Karpas-422 (cell line): Measurements from ENCODE around the gene OTOG. TPM values are rescaled to one million over a fixed set of nuclear protein-coding genes. Genes with fewer than 3 reads are reported as not detected.

Experiments used
- DNase-seq: peaks from one replicate; pipeline ENCODE4 v3.0.0-alpha.2; 2015
- H2AFZ ChIP-seq: fragments of 200-600 bp; sonication (generic); 2 replicates; pipeline ENCODE4 v1.6.1; 2014; ENCODE audit warnings: antibody characterized with exemption, low read length, mixed read lengths
- H3K27ac ChIP-seq: fragments of 200-600 bp; sonication (generic); 2 replicates; pipeline ENCODE4 v1.5.1; 2014; ENCODE audit warnings: mild to moderate bottlenecking, low read length, moderate library complexity
- H3K27me3 ChIP-seq: fragments of 200-600 bp; sonication (generic); 2 replicates; pipeline ENCODE4 v1.6.1; 2014; ENCODE audit warnings: low read length, mixed read lengths
- H3K36me3 ChIP-seq: fragments of 200-600 bp; sonication (generic); 2 replicates; pipeline ENCODE4 v1.6.1; 2014; ENCODE audit warnings: low read length, mixed read lengths; ENCODE audit not compliant: insufficient read depth
- H3K4me1 ChIP-seq: fragments of 200-600 bp; sonication (generic); 2 replicates; pipeline ENCODE4 v1.6.1; 2014; ENCODE audit warnings: mild to moderate bottlenecking, low read length, mixed read lengths
- H3K4me2 ChIP-seq: fragments of 200-600 bp; sonication (generic); 2 replicates; pipeline ENCODE4 v1.6.1; 2014; ENCODE audit warnings: low read length, low read depth, mild to moderate bottlenecking; ENCODE audit not compliant: poor library complexity, severe bottlenecking
- H3K4me3 ChIP-seq: fragments of 200-600 bp; sonication (generic); 2 replicates; pipeline ENCODE4 v1.5.1; 2014; ENCODE audit warnings: mild to moderate bottlenecking, antibody characterized with exemption, low read length, mixed read lengths
- H3K79me2 ChIP-seq: fragments of 200-600 bp; sonication (generic); 2 replicates; pipeline ENCODE4 v1.6.1; 2014; ENCODE audit warnings: mild to moderate bottlenecking, low read length, mixed read lengths
- H3K9ac ChIP-seq: fragments of 200-600 bp; sonication (generic); 2 replicates; pipeline ENCODE4 v1.6.0; 2014; ENCODE audit warnings: low read length
- H3K9me2 ChIP-seq: fragments of 200-600 bp; sonication (generic), shearing (Covaris generic); replicated peaks from 2 replicates; pipeline ENCODE4 v1.6.0; 2014; ENCODE audit warnings: mild to moderate bottlenecking, low read length, moderate library complexity; ENCODE audit not compliant: insufficient read depth
- H3K9me3 ChIP-seq: fragments of 300-700, 200-600 bp; sonication (generic); 2 replicates; pipeline ENCODE4 v1.6.1; 2014; ENCODE audit warnings: low read length, mixed read lengths
- H4K20me1 ChIP-seq: fragments of 200-600 bp; sonication (generic); 2 replicates; pipeline ENCODE4 v1.6.1; 2014; ENCODE audit warnings: mild to moderate bottlenecking, antibody characterized with exemption, low read length, low read depth; ENCODE audit not compliant: insufficient read depth
- total RNA-seq: library from RNA; depleted of rRNA; stranded (reverse); fragments of >200 nt; shearing (Covaris generic); gene quantifications from 2 replicates; pipeline ENCODE4 v1.2.3, GENCODE V29; 2014; ENCODE audit warnings: low replicate concordance

The OTOG gene
- total RNA-seq, 1 experiment from 2014 or later, result not detected

- DNase-seq, result peak; percentile 31
- Histone ChIP-seq H3K27me3 (no peaks in the 10 kb centered on the region), H3K4me3 (no peak overlapping the region), H4K20me1 (no peaks in the 10 kb centered on the region), H3K9me2 (no peaks in the 10 kb centered on the region), H3K36me3 (no peaks in the 10 kb centered on the region), H2AFZ (no peak overlapping the region), H3K4me2 (no peak overlapping the region), H3K27ac (no peak overlapping the region), H3K9ac (no peak overlapping the region), H3K79me2 (no peaks in the 10 kb centered on the region), H3K9me3 (no peaks in the 10 kb centered on the region), H3K4me1 (no peaks in the 10 kb centered on the region)
Measured at GRCh38 chr11:17631702-17632365, 84.8 kb downstream of the OTOG start.

GRCh38 chr11:17633279-17633986 lies 86.4 kb downstream of the OTOG start:
- peak; percentile 54 for DNase-seq
- Histone ChIP-seq H3K9ac (no peak overlapping the region), H3K27ac (no peak overlapping the region), H3K36me3 (no peaks in the 10 kb centered on the region), H4K20me1 (no peaks in the 10 kb centered on the region), H3K9me2 (no peaks in the 10 kb centered on the region), H3K9me3 (no peaks in the 10 kb centered on the region), H3K4me3 (no peak overlapping the region), H3K4me2 (no peak overlapping the region), H2AFZ (no peak overlapping the region), H3K79me2 (no peaks in the 10 kb centered on the region), H3K27me3 (no peaks in the 10 kb centered on the region), H3K4me1 (no peaks in the 10 kb centered on the region)

- H3K36me3 ChIP-seq, result no peaks in the 10 kb centered on the region
- H2AFZ ChIP-seq, result no peak overlapping the region
- no peak overlapping the region for H3K9ac ChIP-seq
- H3K9me3 ChIP-seq, result no peaks in the 10 kb centered on the region
- DNase-seq, result peak; percentile 33
- no peaks in the 10 kb centered on the region for H3K27me3 ChIP-seq
- no peaks in the 10 kb centered on the region for H3K4me1 ChIP-seq
- no peak overlapping the region for H3K4me3 ChIP-seq
- H3K27ac ChIP-seq, result no peak overlapping the region
- no peaks in the 10 kb centered on the region for H3K9me2 ChIP-seq
- no peak overlapping the region for H3K4me2 ChIP-seq
- H4K20me1 ChIP-seq, result no peaks in the 10 kb centered on the region
- H3K79me2 ChIP-seq, result no peaks in the 10 kb centered on the region
Measured at GRCh38 chr11:17633987-17634775, 87.1 kb downstream of the OTOG start.

GRCh38 chr11:17634776-17635550 lies 87.9 kb downstream of the OTOG start:
- Histone ChIP-seq H3K36me3 (no peaks in the 10 kb centered on the region), H3K4me3 (no peak overlapping the region), H3K79me2 (no peaks in the 10 kb centered on the region), H3K9me3 (no peaks in the 10 kb centered on the region), H3K4me1 (no peaks in the 10 kb centered on the region), H2AFZ (no peak overlapping the region), H3K27me3 (no peaks in the 10 kb centered on the region), H3K9me2 (no peaks in the 10 kb centered on the region), H3K27ac (no peak overlapping the region), H3K9ac (no peak overlapping the region), H4K20me1 (no peaks in the 10 kb centered on the region), H3K4me2 (no peak overlapping the region)
- DNase-seq, result peak; percentile 17

GRCh38 chr11:17635551-17635938 lies 88.5 kb downstream of the OTOG start:
- H3K27ac ChIP-seq, result no peak overlapping the region
- H3K4me1 ChIP-seq, result no peaks in the 10 kb centered on the region
- H3K36me3 ChIP-seq, result no peaks in the 10 kb centered on the region

GRCh38 chr11:17636721-17637120 lies 89.7 kb downstream of the OTOG start:
- H3K9me2 ChIP-seq, result no peaks in the 10 kb centered on the region

More at GRCh38 chr11:17635551-17635938, 88.5 kb downstream of the OTOG start:
- no peaks in the 10 kb centered on the region for H3K79me2 ChIP-seq
- H2AFZ ChIP-seq, result no peak overlapping the region
- H3K9ac ChIP-seq, result no peak overlapping the region
- no peaks in the 10 kb centered on the region for H3K9me2 ChIP-seq
- no peaks in the 10 kb centered on the region for H3K9me3 ChIP-seq
- DNase-seq, result peak; percentile 40
- no peak overlapping the region for H3K4me3 ChIP-seq
- H3K27me3 ChIP-seq, result no peaks in the 10 kb centered on the region
- H4K20me1 ChIP-seq, result no peaks in the 10 kb centered on the region
- no peak overlapping the region for H3K4me2 ChIP-seq

GRCh38 chr11:17637901-17638300 lies 90.8 kb downstream of the OTOG start:
- no peak overlapping the region for H3K4me3 ChIP-seq
- no peaks in the 10 kb centered on the region for H4K20me1 ChIP-seq
- no peak overlapping the region for H3K9ac ChIP-seq
- peak; percentile 30 for DNase-seq
- H3K9me3 ChIP-seq, result no peaks in the 10 kb centered on the region
- H3K4me2 ChIP-seq, result no peak overlapping the region
- no peaks in the 10 kb centered on the region for H3K79me2 ChIP-seq
- H3K36me3 ChIP-seq, result no peaks in the 10 kb centered on the region
- H3K9me2 ChIP-seq, result no peaks in the 10 kb centered on the region
- no peaks in the 10 kb centered on the region for H3K4me1 ChIP-seq
- no peaks in the 10 kb centered on the region for H3K27me3 ChIP-seq
- no peak overlapping the region for H2AFZ ChIP-seq
- H3K27ac ChIP-seq, result no peak overlapping the region

More at GRCh38 chr11:17636721-17637120, 89.7 kb downstream of the OTOG start:
- H3K27ac ChIP-seq, result no peak overlapping the region
- H3K9me3 ChIP-seq, result no peaks in the 10 kb centered on the region
- H4K20me1 ChIP-seq, result no peaks in the 10 kb centered on the region
- H3K27me3 ChIP-seq, result no peaks in the 10 kb centered on the region
- no peak overlapping the region for H3K9ac ChIP-seq
- H3K79me2 ChIP-seq, result no peaks in the 10 kb centered on the region
- no peak overlapping the region for H3K4me2 ChIP-seq
- no peak overlapping the region for H3K4me3 ChIP-seq
- H3K36me3 ChIP-seq, result no peaks in the 10 kb centered on the region
- no peaks in the 10 kb centered on the region for H3K4me1 ChIP-seq
- DNase-seq, result peak; percentile 9
- H2AFZ ChIP-seq, result no peak overlapping the region
